ENCODE data around the gene PRKAR1B. TPM values are rescaled to one million over a fixed set of nuclear protein-coding genes. Genes with fewer than 3 reads are reported as not detected.

PRKAR1B gene
- total and polyA plus RNA-seq, 4 donors, result 53.1 to 238 (median 162) TPM

GRCh38 chr7:713139-713457 lies 14.0 kb downstream of the PRKAR1B start:
- no peak for DNase-seq (ENCODE audit: low read depth in 4 of 6, low spot score in 6 of 6)
- Histone ChIP-seq H3K9me3 (ENCODE audit: control insufficient read depth, insufficient read depth, low read length) (no peaks in the 10 kb centered on the region), H3K4me1 (ENCODE audit: control insufficient read depth, insufficient read depth, low read length) (peaks cover 24% of the 10 kb centered on the region), H3K36me3 (ENCODE audit: control insufficient read depth, insufficient read depth, low read length) (peaks cover 25% of the 10 kb centered on the region), H3K27ac (ENCODE audit: low read depth, low read length) (no peak overlapping the region), H3K27me3 (ENCODE audit: control insufficient read depth, insufficient read depth, low read length) (no peaks in the 10 kb centered on the region), H3K4me3 (ENCODE audit: low read depth, low read length) (peak overlapping the region; percentile 18)
- 88% methylated on average over 5 of the region's 9 CpGs for WGBS (ENCODE audit: insufficient coverage)

GRCh38 chr7:712381-713138 lies 14.5 kb downstream of the PRKAR1B start:
- Histone ChIP-seq H3K36me3 (ENCODE audit: control insufficient read depth, insufficient read depth, low read length) (peaks cover 30% of the 10 kb centered on the region), H3K9me3 (ENCODE audit: control insufficient read depth, insufficient read depth, low read length) (no peaks in the 10 kb centered on the region), H3K4me3 (ENCODE audit: low read depth, low read length) (peak overlapping the region; percentile 18), H3K27ac (ENCODE audit: low read depth, low read length) (no peak overlapping the region), H3K27me3 (ENCODE audit: control insufficient read depth, insufficient read depth, low read length) (no peaks in the 10 kb centered on the region), H3K4me1 (ENCODE audit: control insufficient read depth, insufficient read depth, low read length) (peaks cover 24% of the 10 kb centered on the region)
- peak in 2 of 6 donors; percentile 56 to 73 for DNase-seq (ENCODE audit: low read depth in 4 of 6, low spot score in 6 of 6)
- WGBS (ENCODE audit: insufficient coverage), result 12% methylated on average over 49 of the region's 74 CpGs

GRCh38 chr7:711922-712380 lies 15.1 kb downstream of the PRKAR1B start:
- Histone ChIP-seq H3K4me1 (ENCODE audit: control insufficient read depth, insufficient read depth, low read length) (peaks cover 24% of the 10 kb centered on the region), H3K27ac (ENCODE audit: low read depth, low read length) (no peak overlapping the region), H3K27me3 (ENCODE audit: control insufficient read depth, insufficient read depth, low read length) (no peaks in the 10 kb centered on the region), H3K9me3 (ENCODE audit: control insufficient read depth, insufficient read depth, low read length) (no peaks in the 10 kb centered on the region), H3K4me3 (ENCODE audit: low read depth, low read length) (peak overlapping the region; percentile 45), H3K36me3 (ENCODE audit: control insufficient read depth, insufficient read depth, low read length) (peaks cover 34% of the 10 kb centered on the region)
- under 1% methylated on average over 41 of the region's 44 CpGs for WGBS (ENCODE audit: insufficient coverage)
- DNase-seq (ENCODE audit: low read depth in 4 of 6, low spot score in 6 of 6), result peak in 2 of 6 donors; percentile 40 to 47

GRCh38 chr7:711093-711921 lies 15.8 kb downstream of the PRKAR1B start:
- H3K36me3 ChIP-seq (ENCODE audit: control insufficient read depth, insufficient read depth, low read length), result peaks cover 38% of the 10 kb centered on the region
- WGBS (ENCODE audit: insufficient coverage), result 53% methylated on average over 31 of the region's 45 CpGs
- H3K27ac ChIP-seq (ENCODE audit: low read depth, low read length), result no peak overlapping the region
- peak in 2 of 6 donors; percentile 42 to 46 for DNase-seq (ENCODE audit: low read depth in 4 of 6, low spot score in 6 of 6)
- peaks cover 24% of the 10 kb centered on the region for H3K4me1 ChIP-seq (ENCODE audit: control insufficient read depth, insufficient read depth, low read length)
- peak overlapping the region; percentile 45 for H3K4me3 ChIP-seq (ENCODE audit: low read depth, low read length)
- no peaks in the 10 kb centered on the region for H3K27me3 ChIP-seq (ENCODE audit: control insufficient read depth, insufficient read depth, low read length)
- H3K9me3 ChIP-seq (ENCODE audit: control insufficient read depth, insufficient read depth, low read length), result no peaks in the 10 kb centered on the region

GRCh38 chr7:710161-710560 lies 16.9 kb downstream of the PRKAR1B start:
- Histone ChIP-seq H3K36me3 (ENCODE audit: control insufficient read depth, insufficient read depth, low read length) (peaks cover 38% of the 10 kb centered on the region), H3K27me3 (ENCODE audit: control insufficient read depth, insufficient read depth, low read length) (no peaks in the 10 kb centered on the region), H3K27ac (ENCODE audit: low read depth, low read length) (no peak overlapping the region), H3K4me1 (ENCODE audit: control insufficient read depth, insufficient read depth, low read length) (peaks cover 24% of the 10 kb centered on the region), H3K4me3 (ENCODE audit: low read depth, low read length) (no peak overlapping the region), H3K9me3 (ENCODE audit: control insufficient read depth, insufficient read depth, low read length) (no peaks in the 10 kb centered on the region)
- 95% methylated on average over 12 of the region's 14 CpGs for WGBS (ENCODE audit: insufficient coverage)
- no peak for DNase-seq (ENCODE audit: low read depth in 4 of 6, low spot score in 6 of 6)

- H3K27me3 ChIP-seq (ENCODE audit: control insufficient read depth, insufficient read depth, low read length), result no peaks in the 10 kb centered on the region
- DNase-seq (ENCODE audit: low read depth in 4 of 6, low spot score in 6 of 6), result no peak
- H3K27ac ChIP-seq (ENCODE audit: low read depth, low read length), result no peak overlapping the region
- H3K4me3 ChIP-seq (ENCODE audit: low read depth, low read length), result no peak overlapping the region
- H3K9me3 ChIP-seq (ENCODE audit: control insufficient read depth, insufficient read depth, low read length), result peaks cover 4% of the 10 kb centered on the region
- peaks cover 38% of the 10 kb centered on the region for H3K36me3 ChIP-seq (ENCODE audit: control insufficient read depth, insufficient read depth, low read length)
- WGBS (ENCODE audit: insufficient coverage), result 97% methylated on average over 15 of the region's 17 CpGs
- H3K4me1 ChIP-seq (ENCODE audit: control insufficient read depth, insufficient read depth, low read length), result peaks cover 17% of the 10 kb centered on the region
Observed at GRCh38 chr7:707296-708000, 19.6 kb downstream of the PRKAR1B start.

- Histone ChIP-seq H3K4me3 (ENCODE audit: low read depth, low read length) (no peak overlapping the region), H3K4me1 (ENCODE audit: control insufficient read depth, insufficient read depth, low read length) (peaks cover 15% of the 10 kb centered on the region), H3K27me3 (ENCODE audit: control insufficient read depth, insufficient read depth, low read length) (no peaks in the 10 kb centered on the region), H3K9me3 (ENCODE audit: control insufficient read depth, insufficient read depth, low read length) (peaks cover 7% of the 10 kb centered on the region), H3K36me3 (ENCODE audit: control insufficient read depth, insufficient read depth, low read length) (peaks cover 38% of the 10 kb centered on the region), H3K27ac (ENCODE audit: low read depth, low read length) (no peak overlapping the region)
- 79% methylated on average over 4 of the region's 7 CpGs for WGBS (ENCODE audit: insufficient coverage)
- DNase-seq (ENCODE audit: low read depth in 4 of 6, low spot score in 6 of 6), result no peak
Observed at GRCh38 chr7:706721-707120, 20.4 kb downstream of the PRKAR1B start.

GRCh38 chr7:703049-703448 lies 24.0 kb downstream of the PRKAR1B start:
- 100% methylated on average over 1 of the region's 3 CpGs for whole genome bisulfite sequencing (ENCODE audit: insufficient coverage)
- DNase-seq (ENCODE audit: low read depth in 4 of 6, low spot score in 6 of 6), result no peak
- Histone ChIP-seq H3K4me1 (ENCODE audit: control insufficient read depth, insufficient read depth, low read length) (peaks cover 6% of the 10 kb centered on the region), H3K9me3 (ENCODE audit: control insufficient read depth, insufficient read depth, low read length) (peaks cover 7% of the 10 kb centered on the region), H3K36me3 (ENCODE audit: control insufficient read depth, insufficient read depth, low read length) (peaks cover 32% of the 10 kb centered on the region), H3K27ac (ENCODE audit: low read depth, low read length) (no peak overlapping the region), H3K4me3 (ENCODE audit: low read depth, low read length) (no peak overlapping the region), H3K27me3 (ENCODE audit: control insufficient read depth, insufficient read depth, low read length) (no peaks in the 10 kb centered on the region)

- H3K27me3 ChIP-seq (ENCODE audit: control insufficient read depth, insufficient read depth, low read length), result no peaks in the 10 kb centered on the region
- H3K27ac ChIP-seq (ENCODE audit: low read depth, low read length), result no peak overlapping the region
- peaks cover 7% of the 10 kb centered on the region for H3K9me3 ChIP-seq (ENCODE audit: control insufficient read depth, insufficient read depth, low read length)
- H3K4me3 ChIP-seq (ENCODE audit: low read depth, low read length), result no peak overlapping the region
- WGBS (ENCODE audit: insufficient coverage), result 97% methylated on average over 3 of the region's 4 CpGs
- no peak for DNase-seq (ENCODE audit: low read depth in 4 of 6, low spot score in 6 of 6)
- H3K36me3 ChIP-seq (ENCODE audit: control insufficient read depth, insufficient read depth, low read length), result peaks cover 32% of the 10 kb centered on the region
- peaks cover 11% of the 10 kb centered on the region for H3K4me1 ChIP-seq (ENCODE audit: control insufficient read depth, insufficient read depth, low read length)
Observed at GRCh38 chr7:701086-701671, 25.9 kb downstream of the PRKAR1B start.

Data from spinal cord (tissue), 10 donors.